ENCODE results near the gene ELL. TPM values are rescaled to one million over a fixed set of nuclear protein-coding genes. Genes with fewer than 3 reads are reported as not detected.

Gene ELL
- total RNA-seq, 1 experiment from 2014 or later: 18.6 TPM

DNA sequence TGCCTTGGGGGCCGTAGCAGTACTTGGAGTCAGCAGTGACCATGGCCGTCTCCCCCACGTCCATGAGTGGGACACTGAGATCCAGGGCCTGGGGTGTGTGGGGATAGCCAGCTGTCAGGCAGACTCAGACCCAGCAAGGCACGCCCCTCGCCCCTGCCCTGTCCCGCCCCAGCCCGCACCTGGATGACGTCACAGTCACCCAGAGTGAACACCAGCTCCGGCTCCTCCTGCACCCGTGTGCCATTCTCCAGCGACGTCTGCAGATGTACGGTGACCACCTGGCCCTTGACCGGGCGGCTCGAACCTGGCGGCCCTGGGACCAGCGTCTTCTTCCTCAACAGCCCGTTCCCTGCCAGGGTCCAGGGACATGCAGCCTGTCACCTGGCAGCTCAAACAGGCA lies 17.5 kb upstream of the ELL start:
- no peaks in the 10 kb centered on the region for H3K9me3 ChIP-seq (ENCODE audit: control insufficient read depth, insufficient read depth, low read depth, low read length)
- BruUV-seq (replicated peaks): no TSS peak
- no peak for DNase-seq (ENCODE audit: low read depth, low spot score)
- no peak for ATAC-seq
- POLR2A ChIA-PET: no interaction called here
- TF ChIP-seq, protein P1, sequence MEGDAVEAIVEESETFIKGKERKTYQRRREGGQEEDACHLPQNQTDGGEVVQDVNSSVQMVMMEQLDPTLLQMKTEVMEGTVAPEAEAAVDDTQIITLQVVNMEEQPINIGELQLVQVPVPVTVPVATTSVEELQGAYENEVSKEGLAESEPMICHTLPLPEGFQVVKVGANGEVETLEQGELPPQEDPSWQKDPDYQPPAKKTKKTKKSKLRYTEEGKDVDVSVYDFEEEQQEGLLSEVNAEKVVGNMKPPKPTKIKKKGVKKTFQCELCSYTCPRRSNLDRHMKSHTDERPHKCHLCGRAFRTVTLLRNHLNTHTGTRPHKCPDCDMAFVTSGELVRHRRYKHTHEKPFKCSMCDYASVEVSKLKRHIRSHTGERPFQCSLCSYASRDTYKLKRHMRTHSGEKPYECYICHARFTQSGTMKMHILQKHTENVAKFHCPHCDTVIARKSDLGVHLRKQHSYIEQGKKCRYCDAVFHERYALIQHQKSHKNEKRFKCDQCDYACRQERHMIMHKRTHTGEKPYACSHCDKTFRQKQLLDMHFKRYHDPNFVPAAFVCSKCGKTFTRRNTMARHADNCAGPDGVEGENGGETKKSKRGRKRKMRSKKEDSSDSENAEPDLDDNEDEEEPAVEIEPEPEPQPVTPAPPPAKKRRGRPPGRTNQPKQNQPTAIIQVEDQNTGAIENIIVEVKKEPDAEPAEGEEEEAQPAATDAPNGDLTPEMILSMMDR (IDR thresholded peaks at IDR 0.05): no peak
- TF ChIP-seq, protein P2, sequence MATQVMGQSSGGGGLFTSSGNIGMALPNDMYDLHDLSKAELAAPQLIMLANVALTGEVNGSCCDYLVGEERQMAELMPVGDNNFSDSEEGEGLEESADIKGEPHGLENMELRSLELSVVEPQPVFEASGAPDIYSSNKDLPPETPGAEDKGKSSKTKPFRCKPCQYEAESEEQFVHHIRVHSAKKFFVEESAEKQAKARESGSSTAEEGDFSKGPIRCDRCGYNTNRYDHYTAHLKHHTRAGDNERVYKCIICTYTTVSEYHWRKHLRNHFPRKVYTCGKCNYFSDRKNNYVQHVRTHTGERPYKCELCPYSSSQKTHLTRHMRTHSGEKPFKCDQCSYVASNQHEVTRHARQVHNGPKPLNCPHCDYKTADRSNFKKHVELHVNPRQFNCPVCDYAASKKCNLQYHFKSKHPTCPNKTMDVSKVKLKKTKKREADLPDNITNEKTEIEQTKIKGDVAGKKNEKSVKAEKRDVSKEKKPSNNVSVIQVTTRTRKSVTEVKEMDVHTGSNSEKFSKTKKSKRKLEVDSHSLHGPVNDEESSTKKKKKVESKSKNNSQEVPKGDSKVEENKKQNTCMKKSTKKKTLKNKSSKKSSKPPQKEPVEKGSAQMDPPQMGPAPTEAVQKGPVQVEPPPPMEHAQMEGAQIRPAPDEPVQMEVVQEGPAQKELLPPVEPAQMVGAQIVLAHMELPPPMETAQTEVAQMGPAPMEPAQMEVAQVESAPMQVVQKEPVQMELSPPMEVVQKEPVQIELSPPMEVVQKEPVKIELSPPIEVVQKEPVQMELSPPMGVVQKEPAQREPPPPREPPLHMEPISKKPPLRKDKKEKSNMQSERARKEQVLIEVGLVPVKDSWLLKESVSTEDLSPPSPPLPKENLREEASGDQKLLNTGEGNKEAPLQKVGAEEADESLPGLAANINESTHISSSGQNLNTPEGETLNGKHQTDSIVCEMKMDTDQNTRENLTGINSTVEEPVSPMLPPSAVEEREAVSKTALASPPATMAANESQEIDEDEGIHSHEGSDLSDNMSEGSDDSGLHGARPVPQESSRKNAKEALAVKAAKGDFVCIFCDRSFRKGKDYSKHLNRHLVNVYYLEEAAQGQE (IDR thresholded peaks at IDR 0.05; ENCODE audit: insufficient read depth in 1 of 2, low read depth in 2 of 2, low read length in 1 of 2): no peak
- TF ChIP-seq TCF7L2 (IDR thresholded peaks at IDR 0.05; ENCODE audit: low read depth, low read length) (no peak), POLR2AphosphoS5 (IDR thresholded peaks at IDR 0.05; ENCODE audit: low read depth, low read length) (no peak), SIN3A (IDR thresholded peaks at IDR 0.05; ENCODE audit: borderline replicate concordance, insufficient read depth, low read depth, low read length) (no peak)
- intact Hi-C loops (cut with micrococcal nuclease; ENCODE audit: unreplicated experiment) (no loop called here), in situ Hi-C loops (cut with HindIII; ENCODE audit: low pct_unique_long_range_greater_than_20kb, low sequenced_read_pairs) (no loop called here)
- peaks cover 2% of the 10 kb centered on the region for H3K36me3 ChIP-seq (ENCODE audit: control insufficient read depth, insufficient read depth, low read length)
- no peak overlapping the region for H3K4me3 ChIP-seq (ENCODE audit: low read depth in 2 of 2, low read length in 2 of 2)
- no peak overlapping the region for H3K27ac ChIP-seq (ENCODE audit: low read length)
- H3K4me1 ChIP-seq (ENCODE audit: control insufficient read depth, insufficient read depth, low read length): peaks cover 11% of the 10 kb centered on the region; the same call in 1 of the 2 replicates
- CTCF ChIA-PET: no interaction called here
- H3K27me3 ChIP-seq (ENCODE audit: control insufficient read depth, insufficient read depth, low read length): no peaks in the 10 kb centered on the region

DNA sequence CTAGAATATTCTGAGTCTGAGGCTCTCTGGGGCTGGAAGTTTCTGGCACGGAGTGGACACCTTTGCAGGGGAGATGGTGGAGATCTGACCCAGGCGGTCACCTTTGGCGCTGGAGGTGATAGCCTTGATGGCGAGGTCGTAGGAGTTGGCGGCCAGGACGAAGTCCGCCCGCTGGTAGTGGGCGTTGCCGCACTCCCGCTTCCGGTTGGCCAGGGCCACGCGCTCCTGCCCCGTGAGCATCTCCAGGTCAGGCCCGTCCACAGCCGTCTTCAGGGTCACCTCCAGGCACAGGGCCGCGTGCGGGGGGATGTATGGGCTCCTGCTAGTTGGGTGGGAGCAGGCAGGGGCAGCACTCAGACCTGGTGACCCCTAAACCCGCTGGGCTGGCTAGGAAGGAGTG lies 16.2 kb upstream of the ELL start:
- ChIA-PET POLR2A (interaction anchor here (0.6 kb wide), 1 partner anchor 18 kb away, joined by 4 read pairs; no protein-coding TSS in a partner anchor), CTCF (no interaction called here)
- BruUV-seq (replicated peaks): no TSS peak

More for the DNA sequence above, 16.2 kb upstream of the ELL start:
- no peaks in the 10 kb centered on the region for H3K9me3 ChIP-seq (ENCODE audit: control insufficient read depth, insufficient read depth, low read depth, low read length)
- TF ChIP-seq POLR2AphosphoS5 (IDR thresholded peaks at IDR 0.05; ENCODE audit: low read depth, low read length) (no peak), SIN3A (IDR thresholded peaks at IDR 0.05; ENCODE audit: borderline replicate concordance, insufficient read depth, low read depth, low read length) (no peak), TCF7L2 (IDR thresholded peaks at IDR 0.05; ENCODE audit: low read depth, low read length) (no peak)
- TF ChIP-seq, protein P2 (IDR thresholded peaks at IDR 0.05; ENCODE audit: insufficient read depth in 1 of 2, low read depth in 2 of 2, low read length in 1 of 2): no peak
- TF ChIP-seq, protein P1 (IDR thresholded peaks at IDR 0.05): no peak
- no peak for DNase-seq (ENCODE audit: low read depth, low spot score)
- ATAC-seq: no peak
- H3K4me1 ChIP-seq (ENCODE audit: control insufficient read depth, insufficient read depth, low read length): 0 out of 2 replicates have a peak, but pooled peaks cover 5% of the 10 kb centered on the region
- no peaks in the 10 kb centered on the region for H3K27me3 ChIP-seq (ENCODE audit: control insufficient read depth, insufficient read depth, low read length)
- no peak overlapping the region for H3K27ac ChIP-seq (ENCODE audit: low read length)
- no peak overlapping the region for H3K4me3 ChIP-seq (ENCODE audit: low read depth in 2 of 2, low read length in 2 of 2)
- peaks cover 2% of the 10 kb centered on the region for H3K36me3 ChIP-seq (ENCODE audit: control insufficient read depth, insufficient read depth, low read length)
- intact Hi-C loops (cut with micrococcal nuclease; ENCODE audit: unreplicated experiment): no loop called here
- in situ Hi-C loops (cut with HindIII; ENCODE audit: low pct_unique_long_range_greater_than_20kb, low sequenced_read_pairs): no loop called here
